ENCODE results near the gene SHROOM2. TPM values are rescaled to one million over a fixed set of nuclear protein-coding genes. Genes with fewer than 3 reads are reported as not detected.

Gene SHROOM2
- total RNA-seq, 4 donors from 2014 or later, result 0.05 to 0.36 (median 0.26) TPM

DNA sequence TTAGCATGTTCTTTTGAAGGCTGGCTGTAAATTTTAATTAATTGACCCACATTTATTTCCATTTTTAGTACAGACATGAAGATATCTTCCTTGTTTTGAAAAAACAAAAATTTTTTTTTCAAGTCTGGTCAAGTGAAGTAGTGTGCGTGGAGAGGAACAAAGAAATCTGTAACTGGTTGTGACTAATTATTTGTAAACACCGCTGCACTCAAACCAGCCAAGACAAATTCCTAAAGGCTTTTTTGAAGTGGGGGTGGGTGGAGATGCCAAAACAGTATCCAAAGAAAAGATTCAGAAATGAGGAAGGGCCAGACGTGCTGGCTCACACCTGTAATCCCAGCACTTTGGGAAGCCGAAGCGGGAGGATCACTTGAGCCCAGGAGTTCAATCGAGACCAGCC, 88.3 kb downstream of the SHROOM2 start:
- Histone ChIP-seq H3K27me3 (no peaks in the 10 kb centered on the region), H3K36me3 (no peaks in the 10 kb centered on the region), H3K4me1 (no peaks in the 10 kb centered on the region), H3K9me3 (no peaks in the 10 kb centered on the region), H3K4me3 (no peak overlapping the region), H3K27ac (no peak overlapping the region)
- in situ Hi-C loops (cut with MboI; ENCODE audit: low sequenced_read_pairs in 4 of 4) (no loop called here), intact Hi-C loops (cut with DNase I; ENCODE audit: low total_unique reads) (loop anchor here (10.0 kb wide), 1 partner anchor 240 kb away; no protein-coding TSS in a partner anchor)
- no peak for DNase-seq
- TF ChIP-seq, protein P1, sequence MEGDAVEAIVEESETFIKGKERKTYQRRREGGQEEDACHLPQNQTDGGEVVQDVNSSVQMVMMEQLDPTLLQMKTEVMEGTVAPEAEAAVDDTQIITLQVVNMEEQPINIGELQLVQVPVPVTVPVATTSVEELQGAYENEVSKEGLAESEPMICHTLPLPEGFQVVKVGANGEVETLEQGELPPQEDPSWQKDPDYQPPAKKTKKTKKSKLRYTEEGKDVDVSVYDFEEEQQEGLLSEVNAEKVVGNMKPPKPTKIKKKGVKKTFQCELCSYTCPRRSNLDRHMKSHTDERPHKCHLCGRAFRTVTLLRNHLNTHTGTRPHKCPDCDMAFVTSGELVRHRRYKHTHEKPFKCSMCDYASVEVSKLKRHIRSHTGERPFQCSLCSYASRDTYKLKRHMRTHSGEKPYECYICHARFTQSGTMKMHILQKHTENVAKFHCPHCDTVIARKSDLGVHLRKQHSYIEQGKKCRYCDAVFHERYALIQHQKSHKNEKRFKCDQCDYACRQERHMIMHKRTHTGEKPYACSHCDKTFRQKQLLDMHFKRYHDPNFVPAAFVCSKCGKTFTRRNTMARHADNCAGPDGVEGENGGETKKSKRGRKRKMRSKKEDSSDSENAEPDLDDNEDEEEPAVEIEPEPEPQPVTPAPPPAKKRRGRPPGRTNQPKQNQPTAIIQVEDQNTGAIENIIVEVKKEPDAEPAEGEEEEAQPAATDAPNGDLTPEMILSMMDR (IDR thresholded peaks at IDR 0.05 in 4 of 5, conservative IDR thresholded peaks at IDR 0.05 in 1 of 5), result no peak
- no peak for TF ChIP-seq POLR2A (IDR thresholded peaks at IDR 0.05)
- no peak for ATAC-seq

DNA sequence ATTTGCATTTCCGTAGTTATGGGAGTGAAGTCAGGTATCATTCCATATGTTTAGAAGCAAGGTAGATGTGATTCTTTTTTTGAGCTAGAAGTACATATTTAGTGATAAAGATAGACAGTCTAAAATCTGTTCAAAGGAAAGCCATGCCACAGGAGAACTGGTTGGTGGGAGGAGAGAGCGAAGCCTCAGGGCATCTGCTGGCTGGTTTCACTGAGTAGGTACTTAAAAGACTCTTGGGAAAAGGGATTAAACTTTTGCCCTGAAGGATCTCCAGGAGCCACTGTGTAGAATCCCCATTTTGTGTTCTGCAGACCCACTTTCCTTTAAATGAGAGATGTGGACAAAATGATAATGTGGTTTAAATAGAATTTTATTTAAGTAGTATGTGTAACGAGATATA, 89.6 kb downstream of the SHROOM2 start:
- Histone ChIP-seq H3K27ac (no peak overlapping the region), H3K9me3 (no peaks in the 10 kb centered on the region), H3K36me3 (no peaks in the 10 kb centered on the region), H3K4me1 (no peaks in the 10 kb centered on the region), H3K4me3 (no peak overlapping the region), H3K27me3 (no peaks in the 10 kb centered on the region)
- TF ChIP-seq, protein P1 (IDR thresholded peaks at IDR 0.05 in 4 of 5, conservative IDR thresholded peaks at IDR 0.05 in 1 of 5), result no peak
- no peak for TF ChIP-seq POLR2A (IDR thresholded peaks at IDR 0.05)
- in situ Hi-C loops (cut with MboI; ENCODE audit: low sequenced_read_pairs in 4 of 4), result loop anchor here in 1 of 4 donors (25.0 kb wide), 1 partner anchor 112 kb away; no protein-coding TSS in a partner anchor
- DNase-seq (no peak), ATAC-seq (no peak)
- intact Hi-C loops (cut with DNase I; ENCODE audit: low total_unique reads), result loop anchor here (10.0 kb wide), 1 partner anchor 239 kb away; no protein-coding TSS in a partner anchor

DNA sequence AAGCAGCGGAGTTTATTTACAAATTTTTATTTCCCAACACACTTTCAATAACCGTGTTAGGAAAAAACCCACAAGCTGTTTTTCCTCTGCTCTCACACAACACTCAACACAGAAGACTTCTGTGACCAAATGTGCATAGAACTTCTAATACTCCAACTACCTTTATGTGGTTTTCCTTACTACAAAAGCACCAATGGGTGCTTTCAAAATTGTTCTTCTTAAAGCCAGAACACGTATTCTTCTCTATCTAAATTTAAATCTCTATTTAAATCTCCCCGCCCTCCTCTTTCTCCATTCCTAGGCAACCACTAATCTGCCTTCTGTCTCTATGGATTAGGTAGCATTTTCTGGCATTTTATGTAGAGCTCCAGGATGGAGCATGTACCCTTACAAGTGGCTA, 90.0 kb downstream of the SHROOM2 start:
- TF ChIP-seq POLR2A (IDR thresholded peaks at IDR 0.05), result no peak
- TF ChIP-seq, protein P1 (IDR thresholded peaks at IDR 0.05 in 4 of 5, conservative IDR thresholded peaks at IDR 0.05 in 1 of 5), result no peak
- in situ Hi-C loops (cut with MboI; ENCODE audit: low sequenced_read_pairs in 4 of 4), result loop anchor here in 1 of 4 donors (25.0 kb wide), 1 partner anchor 111 kb away; no protein-coding TSS in a partner anchor
- Histone ChIP-seq H3K9me3 (no peaks in the 10 kb centered on the region), H3K4me3 (no peak overlapping the region), H3K27ac (no peak overlapping the region), H3K36me3 (no peaks in the 10 kb centered on the region), H3K4me1 (no peaks in the 10 kb centered on the region), H3K27me3 (no peaks in the 10 kb centered on the region)
- intact Hi-C loops (cut with DNase I; ENCODE audit: low total_unique reads), result loop anchor here (10.0 kb wide), 1 partner anchor 239 kb away; no protein-coding TSS in a partner anchor
- ATAC-seq (no peak), DNase-seq (no peak)

DNA sequence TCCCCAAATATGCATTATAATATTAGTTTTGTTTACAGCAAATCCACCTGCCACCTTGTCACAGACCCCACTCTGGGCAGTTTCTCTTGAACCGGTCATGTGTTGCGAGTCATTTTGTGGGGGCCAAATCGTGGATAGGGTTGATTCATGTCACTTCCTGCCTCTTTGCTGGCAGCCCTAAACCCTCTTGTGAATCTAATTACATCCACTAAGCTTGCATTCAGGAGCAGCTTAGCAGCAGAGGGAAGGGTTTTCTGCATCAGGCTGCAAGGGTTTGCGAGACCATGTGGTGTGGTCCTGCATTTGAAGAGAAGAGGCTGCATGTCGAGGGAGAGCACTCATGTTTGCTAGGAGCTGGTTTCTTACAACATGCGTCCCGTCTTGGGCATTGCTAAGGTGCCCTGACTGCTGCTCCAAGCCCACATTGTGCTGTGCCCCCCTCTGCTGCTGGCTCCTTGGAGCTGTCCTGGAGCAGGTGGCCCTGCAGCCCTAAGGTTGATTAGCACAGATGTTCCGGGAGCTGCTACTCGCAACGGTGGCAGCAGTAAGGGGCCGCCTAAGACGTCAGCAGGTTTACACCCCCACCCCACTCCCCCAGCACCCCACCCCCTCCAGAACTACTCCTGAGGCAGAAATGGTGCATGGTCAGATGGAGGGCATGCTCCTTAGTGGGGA, 92.1 kb downstream of the SHROOM2 start:
- H3K4me1 ChIP-seq, result no peaks in the 10 kb centered on the region
- ATAC-seq (no peak), DNase-seq (no peak)
- H3K4me3 ChIP-seq, result no peak overlapping the region
- TF ChIP-seq, protein P1 (IDR thresholded peaks at IDR 0.05 in 4 of 5, conservative IDR thresholded peaks at IDR 0.05 in 1 of 5), result no peak
- no peak for TF ChIP-seq POLR2A (IDR thresholded peaks at IDR 0.05)
- in situ Hi-C loops (cut with MboI; ENCODE audit: low sequenced_read_pairs in 4 of 4), result loop anchor here in 1 of 4 donors (25.0 kb wide), 1 partner anchor 109 kb away; no protein-coding TSS in a partner anchor
- H3K27ac ChIP-seq, result no peak overlapping the region
- H3K36me3 ChIP-seq, result no peaks in the 10 kb centered on the region
- intact Hi-C loops (cut with DNase I; ENCODE audit: low total_unique reads), result loop anchor here (10.0 kb wide), 1 partner anchor 237 kb away; no protein-coding TSS in a partner anchor
- H3K27me3 ChIP-seq, result no peaks in the 10 kb centered on the region
- no peaks in the 10 kb centered on the region for H3K9me3 ChIP-seq
